ENCODE data around the gene AKT2.

DNA sequence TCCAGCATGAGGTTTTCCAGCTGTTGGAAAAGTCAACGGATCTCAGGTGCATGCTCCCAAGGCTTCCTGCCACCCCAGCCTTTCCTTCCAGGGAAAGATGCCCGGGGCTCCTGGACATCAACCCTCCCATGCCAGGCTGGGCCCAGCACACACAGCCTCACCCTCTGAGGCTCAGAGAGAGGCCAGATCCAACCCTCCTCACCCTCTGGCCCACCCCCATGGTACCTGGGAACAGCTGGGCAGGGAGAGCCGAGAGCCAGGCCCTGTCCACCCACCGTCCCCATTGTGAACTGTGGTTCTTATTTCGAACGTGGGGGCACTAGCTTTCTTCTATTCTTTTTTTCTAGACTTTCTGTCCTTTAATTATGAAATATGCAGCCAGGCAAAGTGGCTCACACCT lies 48.8 kb downstream of the AKT2 start:
- TF ChIP-seq, protein P1, sequence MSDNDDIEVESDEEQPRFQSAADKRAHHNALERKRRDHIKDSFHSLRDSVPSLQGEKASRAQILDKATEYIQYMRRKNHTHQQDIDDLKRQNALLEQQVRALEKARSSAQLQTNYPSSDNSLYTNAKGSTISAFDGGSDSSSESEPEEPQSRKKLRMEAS (IDR thresholded peaks at IDR 0.05) = no peak
- TF ChIP-seq YY1 (IDR thresholded peaks at IDR 0.05; ENCODE audit: low read depth) = no peak
- no peak for TF ChIP-seq ZBTB7A (IDR thresholded peaks at IDR 0.05; ENCODE audit: low read depth)

Measured in Ishikawa (cell line).